ENCODE data around the gene ST8SIA6. TPM values are rescaled to one million over a fixed set of nuclear protein-coding genes. Genes with fewer than 3 reads are reported as not detected.

The ST8SIA6 gene
- total RNA-seq, 1 experiment from 2014 or later = not detected

DNA sequence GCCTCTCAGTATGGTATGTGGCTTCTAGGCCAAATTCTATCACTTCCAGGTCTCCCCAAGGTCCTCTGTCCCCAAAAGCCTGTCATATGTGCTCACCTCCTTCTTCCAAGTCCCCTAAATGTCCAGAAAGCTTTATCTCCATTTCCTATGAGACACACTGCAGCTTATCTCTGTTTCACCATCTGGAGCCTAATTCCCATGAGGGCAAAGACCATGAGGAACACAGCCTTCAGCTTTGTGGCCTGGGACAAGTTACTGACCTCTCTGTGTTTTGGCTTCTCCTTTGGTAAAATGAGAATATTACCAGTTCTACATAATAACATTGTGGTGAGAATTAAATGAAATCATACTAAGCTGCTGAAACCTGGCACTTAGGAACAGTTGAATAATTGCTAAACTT is 19.2 kb downstream of the ST8SIA6 start:
- peaks cover 26% of the 10 kb centered on the region for H3K27me3 ChIP-seq (replicated peaks; ENCODE audit: insufficient read depth, low read depth, low read length, poor library complexity)
- CTCF ChIA-PET = no interaction called here
- intact Hi-C loops (cut with micrococcal nuclease; ENCODE audit: unreplicated experiment) = no loop called here
- no peak for TF ChIP-seq EZH2 (IDR thresholded peaks at IDR 0.05; ENCODE audit: borderline replicate concordance, low read depth, low read length, poor library complexity, severe bottlenecking)
- TF ChIP-seq, protein P1, sequence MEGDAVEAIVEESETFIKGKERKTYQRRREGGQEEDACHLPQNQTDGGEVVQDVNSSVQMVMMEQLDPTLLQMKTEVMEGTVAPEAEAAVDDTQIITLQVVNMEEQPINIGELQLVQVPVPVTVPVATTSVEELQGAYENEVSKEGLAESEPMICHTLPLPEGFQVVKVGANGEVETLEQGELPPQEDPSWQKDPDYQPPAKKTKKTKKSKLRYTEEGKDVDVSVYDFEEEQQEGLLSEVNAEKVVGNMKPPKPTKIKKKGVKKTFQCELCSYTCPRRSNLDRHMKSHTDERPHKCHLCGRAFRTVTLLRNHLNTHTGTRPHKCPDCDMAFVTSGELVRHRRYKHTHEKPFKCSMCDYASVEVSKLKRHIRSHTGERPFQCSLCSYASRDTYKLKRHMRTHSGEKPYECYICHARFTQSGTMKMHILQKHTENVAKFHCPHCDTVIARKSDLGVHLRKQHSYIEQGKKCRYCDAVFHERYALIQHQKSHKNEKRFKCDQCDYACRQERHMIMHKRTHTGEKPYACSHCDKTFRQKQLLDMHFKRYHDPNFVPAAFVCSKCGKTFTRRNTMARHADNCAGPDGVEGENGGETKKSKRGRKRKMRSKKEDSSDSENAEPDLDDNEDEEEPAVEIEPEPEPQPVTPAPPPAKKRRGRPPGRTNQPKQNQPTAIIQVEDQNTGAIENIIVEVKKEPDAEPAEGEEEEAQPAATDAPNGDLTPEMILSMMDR (conservative IDR thresholded peaks at IDR 0.05; ENCODE audit: low read depth, low read length) = no peak
- H3K9me3 ChIP-seq (ENCODE audit: low read depth, low read length, poor library complexity, severe bottlenecking) = no peaks in the 10 kb centered on the region
- DNase-seq (ENCODE audit: low spot score) = no peak
- POLR2A ChIA-PET (ENCODE audit: low non-redundant PET) = no interaction called here
- BruUV-seq (replicated peaks) = no TSS peak
- no peak overlapping the region for H3K4me3 ChIP-seq (ENCODE audit: low read depth, low read length, poor library complexity, severe bottlenecking)
- H3K27ac ChIP-seq (ENCODE audit: low read depth, low read length, poor library complexity, severe bottlenecking) = no peak overlapping the region
- H3K36me3 ChIP-seq (ENCODE audit: insufficient read depth, low read length, poor library complexity, severe bottlenecking) = no peaks in the 10 kb centered on the region
- no peaks in the 10 kb centered on the region for H3K4me1 ChIP-seq (ENCODE audit: insufficient read depth, low read length, poor library complexity, severe bottlenecking)

DNA sequence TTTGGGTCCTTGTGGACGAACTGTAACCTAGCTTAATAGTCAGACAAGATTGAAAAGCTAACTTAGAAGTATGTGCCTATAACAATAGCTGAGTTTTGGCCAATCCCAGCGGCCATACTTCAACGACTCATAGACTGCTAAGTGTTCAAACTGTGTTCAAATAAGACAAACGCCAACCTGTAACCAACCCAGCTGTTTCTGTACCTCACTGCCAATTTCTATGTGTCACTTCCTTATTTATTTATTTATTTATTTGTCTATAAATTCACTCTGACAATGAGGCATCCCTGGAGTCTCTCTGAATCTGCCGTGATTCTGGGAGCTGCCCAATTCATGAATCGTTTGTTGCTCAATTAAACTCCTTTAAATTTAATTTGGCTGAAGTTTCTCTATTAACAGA is 21.7 kb downstream of the ST8SIA6 start:
- no peak overlapping the region for H3K27ac ChIP-seq (ENCODE audit: low read depth, low read length, poor library complexity, severe bottlenecking)
- H3K4me3 ChIP-seq (ENCODE audit: low read depth, low read length, poor library complexity, severe bottlenecking) = no peak overlapping the region
- no peaks in the 10 kb centered on the region for H3K9me3 ChIP-seq (ENCODE audit: low read depth, low read length, poor library complexity, severe bottlenecking)
- no peak for DNase-seq (ENCODE audit: low spot score)
- peaks cover 26% of the 10 kb centered on the region for H3K27me3 ChIP-seq (replicated peaks; ENCODE audit: insufficient read depth, low read depth, low read length, poor library complexity)
- no TSS peak for BruUV-seq (replicated peaks)
- no peaks in the 10 kb centered on the region for H3K4me1 ChIP-seq (ENCODE audit: insufficient read depth, low read length, poor library complexity, severe bottlenecking)
- intact Hi-C loops (cut with micrococcal nuclease; ENCODE audit: unreplicated experiment) = loop anchor here (5.0 kb wide), 2 partner anchors 145 to 605 kb away; no protein-coding TSS in a partner anchor
- H3K36me3 ChIP-seq (ENCODE audit: insufficient read depth, low read length, poor library complexity, severe bottlenecking) = no peaks in the 10 kb centered on the region
- TF ChIP-seq, protein P1 (conservative IDR thresholded peaks at IDR 0.05; ENCODE audit: low read depth, low read length) = no peak
- no peak for TF ChIP-seq EZH2 (IDR thresholded peaks at IDR 0.05; ENCODE audit: borderline replicate concordance, low read depth, low read length, poor library complexity, severe bottlenecking)
- ChIA-PET CTCF (no interaction called here), POLR2A (ENCODE audit: low non-redundant PET) (interaction anchor here (0.5 kb wide), 1 partner anchor 9 kb away, joined by 3 read pairs; no protein-coding TSS in a partner anchor)

DNA sequence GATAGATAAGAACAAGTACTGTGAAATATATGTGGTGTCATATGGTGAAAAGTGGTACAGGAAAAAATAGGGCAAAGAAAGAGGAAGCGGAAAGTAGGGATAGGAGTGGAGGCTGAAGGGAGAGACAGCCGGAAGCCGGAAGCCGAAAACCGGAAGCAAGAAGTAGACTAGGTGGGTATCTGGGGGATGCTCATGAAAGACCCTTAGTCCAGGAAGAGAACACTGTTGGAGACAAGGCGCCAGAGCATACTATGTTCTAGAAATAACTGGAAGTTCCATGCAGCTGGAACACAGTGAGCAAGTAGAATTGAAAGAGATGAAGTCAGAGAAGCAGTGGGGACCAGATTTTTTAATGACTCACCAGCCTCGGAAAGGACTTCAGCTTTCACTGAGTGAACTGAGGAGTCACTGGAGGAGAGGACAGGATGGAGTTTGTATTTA is 22.5 kb downstream of the ST8SIA6 start:
- ChIA-PET POLR2A (ENCODE audit: low non-redundant PET) (no interaction called here), CTCF (interaction anchor here (0.7 kb wide), 1 partner anchor 20 kb away, joined by 6 read pairs; no protein-coding TSS in a partner anchor)
- no peaks in the 10 kb centered on the region for H3K36me3 ChIP-seq (ENCODE audit: insufficient read depth, low read length, poor library complexity, severe bottlenecking)
- H3K4me3 ChIP-seq (ENCODE audit: low read depth, low read length, poor library complexity, severe bottlenecking) = no peak overlapping the region
- DNase-seq (ENCODE audit: low spot score) = no peak
- BruUV-seq (replicated peaks) = no TSS peak
- intact Hi-C loops (cut with micrococcal nuclease; ENCODE audit: unreplicated experiment) = loop anchor here (2.0 to 5.0 kb wide), 3 partner anchors 145 to 605 kb away; no protein-coding TSS in a partner anchor
- H3K27ac ChIP-seq (ENCODE audit: low read depth, low read length, poor library complexity, severe bottlenecking) = no peak overlapping the region
- no peaks in the 10 kb centered on the region for H3K4me1 ChIP-seq (ENCODE audit: insufficient read depth, low read length, poor library complexity, severe bottlenecking)
- no peaks in the 10 kb centered on the region for H3K9me3 ChIP-seq (ENCODE audit: low read depth, low read length, poor library complexity, severe bottlenecking)
- peaks cover 26% of the 10 kb centered on the region for H3K27me3 ChIP-seq (replicated peaks; ENCODE audit: insufficient read depth, low read depth, low read length, poor library complexity)
- TF ChIP-seq, protein P1 (conservative IDR thresholded peaks at IDR 0.05; ENCODE audit: low read depth, low read length) = no peak
- no peak for TF ChIP-seq EZH2 (IDR thresholded peaks at IDR 0.05; ENCODE audit: borderline replicate concordance, low read depth, low read length, poor library complexity, severe bottlenecking)

All from A673 (cell line).